Stimulated activated CD4-positive, alpha-beta T cell treated with anti-CD3 and anti-CD28 coated beads, Interleukin-4, amount 100 ng/mL, for 1 hour (primary cell): ENCODE results near the gene TMEM263.
"Not testable (repeated sequence)": the region's sequence is repeated elsewhere in the genome, so short reads cannot be mapped to it uniquely, and the experiment has no call there.

Experiments
- DNase-seq: peaks from one replicate; pipeline ENCODE4 v3.0.0-alpha.2; 2020

The TMEM263 gene

DNA sequence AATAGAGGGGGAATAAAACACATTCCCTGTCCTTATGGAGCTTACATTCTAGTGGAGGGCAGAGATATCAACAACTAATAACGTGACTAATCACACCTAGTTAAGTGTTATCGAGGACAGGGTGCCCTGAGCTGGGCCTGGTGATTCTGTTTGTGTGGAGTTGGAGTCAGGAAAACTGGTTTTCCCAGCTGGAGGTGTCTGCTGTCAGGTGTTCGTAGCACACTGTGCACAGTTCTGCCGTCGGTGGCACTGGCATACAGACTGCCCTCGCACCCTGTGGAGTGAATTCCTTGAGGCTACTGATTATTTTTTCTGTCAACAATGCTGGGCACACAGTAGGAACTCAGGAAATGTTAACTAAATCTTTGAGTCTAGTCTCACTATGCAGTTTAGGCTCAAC lies 32.1 kb downstream of the TMEM263 start:
- DNase-seq: no peak

GRCh38 chr12:106994579-106995220 lies 39.0 kb downstream of the TMEM263 start:
- DNase-seq: no peak

- not testable (repeated sequence) for DNase-seq
Measured at GRCh38 chr12:106996102-106996501, 40.4 kb downstream of the TMEM263 start.

GRCh38 chr12:106997916-106998315 lies 42.2 kb downstream of the TMEM263 start:
- DNase-seq: no peak

- DNase-seq: no peak
Measured at GRCh38 chr12:106999446-106999845, 43.7 kb downstream of the TMEM263 start.

- DNase-seq: not testable (repeated sequence)
Measured at GRCh38 chr12:107002665-107003064, 47.0 kb downstream of the TMEM263 start.

GRCh38 chr12:107007411-107007810 lies 51.7 kb downstream of the TMEM263 start:
- DNase-seq: no peak

DNA sequence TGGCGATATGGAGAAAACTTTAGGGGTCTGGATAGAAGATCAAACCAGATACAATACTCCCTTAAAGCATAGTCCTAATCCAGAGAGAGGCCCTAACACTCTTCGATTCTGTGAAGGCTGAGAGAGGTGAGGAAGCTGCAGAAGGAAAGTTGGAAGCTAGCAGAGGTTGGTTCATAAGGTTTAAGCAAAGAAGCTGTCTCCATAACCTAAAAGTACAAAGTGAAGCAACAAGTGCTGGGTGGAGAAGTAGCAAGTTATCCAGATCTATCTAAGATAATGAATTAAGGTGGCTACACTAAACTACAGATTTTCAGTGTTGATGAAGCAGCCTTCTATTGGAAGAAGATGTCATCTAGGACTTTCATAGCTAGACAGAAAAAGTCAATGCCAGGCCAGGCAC lies 55.8 kb downstream of the TMEM263 start:
- DNase-seq: no peak

DNA sequence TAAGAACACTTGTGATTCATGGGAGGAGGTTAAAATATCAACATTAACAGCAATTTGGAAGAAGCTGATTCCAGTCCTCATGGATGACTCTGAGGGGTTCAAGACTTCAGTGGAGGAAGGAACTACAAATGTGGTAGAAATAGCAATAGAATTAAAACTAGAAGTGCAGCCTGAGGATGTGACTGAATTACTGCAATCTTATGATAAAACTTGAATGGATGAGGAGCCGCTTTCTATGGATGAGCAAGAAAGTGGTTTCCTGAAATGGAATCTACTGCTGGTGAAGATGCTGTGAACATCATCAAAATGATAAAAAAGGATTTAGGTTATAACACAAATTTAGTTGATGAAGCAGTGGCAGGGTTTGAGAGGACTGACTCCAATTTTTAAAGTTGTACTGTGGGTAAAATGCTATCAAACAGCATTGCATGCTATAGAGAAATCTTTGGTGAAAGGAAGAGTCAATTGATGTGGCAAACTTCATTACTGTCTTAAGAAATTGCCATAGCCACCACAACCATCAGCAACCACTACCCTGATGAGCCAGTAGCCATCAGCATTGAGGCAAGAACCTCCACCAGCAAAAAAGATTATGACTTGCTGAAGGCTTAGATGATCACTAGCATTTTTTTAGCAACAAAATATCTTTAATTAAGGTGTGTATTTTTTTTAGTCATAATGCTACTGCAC lies 57.2 kb downstream of the TMEM263 start:
- DNase-seq: no peak

DNA sequence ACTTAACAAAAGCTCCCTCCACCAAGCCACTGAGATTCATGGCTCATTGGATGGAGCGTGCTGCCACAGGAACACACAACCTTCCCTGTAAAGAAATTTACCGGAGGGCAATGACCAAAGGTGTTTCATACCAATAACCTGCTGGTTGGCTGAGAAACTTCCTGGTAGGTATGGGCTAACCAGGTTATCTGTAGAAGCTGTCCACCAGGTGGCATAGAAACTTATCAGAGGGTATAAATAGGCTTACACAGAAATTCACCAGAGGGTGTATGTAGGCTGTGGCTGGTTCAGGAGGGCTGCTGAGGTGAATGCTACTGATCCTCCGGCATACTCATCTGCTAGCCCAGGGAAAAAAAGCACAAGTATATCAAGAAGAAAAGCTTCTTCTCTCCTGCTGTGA lies 58.3 kb downstream of the TMEM263 start:
- DNase-seq: no peak

- DNase-seq: no peak
Measured at GRCh38 chr12:107017042-107017441, 61.3 kb downstream of the TMEM263 start.

DNA sequence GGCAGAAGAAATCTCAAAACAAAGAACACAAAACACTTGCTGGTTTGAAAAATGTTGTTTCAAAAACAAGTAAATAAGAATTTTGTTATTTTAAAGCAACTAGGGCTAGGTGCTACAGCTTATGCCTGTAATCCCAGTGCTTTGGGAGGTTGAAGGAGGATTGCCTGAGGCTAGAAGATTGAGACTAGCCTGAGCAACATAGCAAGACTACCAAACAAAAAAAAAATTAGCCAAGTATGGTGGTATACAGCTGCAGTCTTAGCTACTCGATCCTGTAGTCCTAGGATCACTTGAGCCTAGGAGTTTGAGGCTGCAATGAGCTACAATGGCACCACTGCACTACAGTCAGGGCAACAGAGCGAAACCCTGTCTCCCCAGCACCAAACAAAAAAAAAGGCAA lies 63.8 kb downstream of the TMEM263 start:
- no peak for DNase-seq
